OCI-LY3 (cell line): Measurements from ENCODE around the gene FSTL4.

ENCODE experiments used
- H2AFZ ChIP-seq: fragments of 200-600, 300-600 bp; shearing (Covaris generic); 2 replicates; pipeline ENCODE4 v1.6.0; 2014; ENCODE audit warnings: antibody characterized with exemption, low read depth, low read length
- H3K27ac ChIP-seq: fragments of 200-600, 300-600 bp; sonication (generic); 2 replicates; pipeline ENCODE4 v1.5.1; 2014; ENCODE audit warnings: mild to moderate bottlenecking, low read length, moderate library complexity, mixed read lengths
- H3K27me3 ChIP-seq: fragments of 200-600, 300-600 bp; sonication (generic); 2 replicates; pipeline ENCODE4 v1.6.1; 2014; ENCODE audit warnings: low read depth, low read length, mixed read lengths
- H3K36me3 ChIP-seq: fragments of 200-600, 300-600 bp; sonication (generic); replicated peaks from 2 replicates; pipeline ENCODE3; 2014; ENCODE audit warnings: low read depth, low read length, mixed read lengths
- H3K4me1 ChIP-seq: fragments of 300-600, 200-600 bp; sonication (generic); 2 replicates; pipeline ENCODE4 v1.6.1; 2014; ENCODE audit warnings: low read length, mixed read lengths
- H3K4me2 ChIP-seq: fragments of 200-600, 300-600 bp; sonication (generic); 2 replicates; pipeline ENCODE4 v1.6.1; 2014; ENCODE audit warnings: low read length, mixed read lengths
- H3K4me3 ChIP-seq: fragments of 300-600, 200-600 bp; sonication (generic); 2 replicates; pipeline ENCODE4 v1.5.1; 2014; ENCODE audit warnings: antibody characterized with exemption, mild to moderate bottlenecking, low read length, moderate library complexity
- H3K79me2 ChIP-seq: fragments of 300-600, 200-600 bp; shearing (Covaris generic); 2 replicates; pipeline ENCODE4 v1.6.1; 2014; ENCODE audit warnings: mild to moderate bottlenecking, low read length, mixed read lengths
- H3K9ac ChIP-seq: fragments of 300-600, 200-600 bp; shearing (Covaris generic); 2 replicates; pipeline ENCODE4 v1.6.0; 2014; ENCODE audit warnings: mild to moderate bottlenecking, low read length, moderate library complexity
- H3K9me3 ChIP-seq: fragments of 200-600, 300-600 bp; shearing (Covaris generic); 2 replicates; pipeline ENCODE4 v1.6.1; 2014; ENCODE audit warnings: low read length, mixed read lengths; ENCODE audit not compliant: insufficient read depth
- H4K20me1 ChIP-seq: fragments of 200-600, 300-600 bp; sonication (generic); 2 replicates; pipeline ENCODE4 v1.6.1; 2016; ENCODE audit warnings: low read length, mixed read lengths; ENCODE audit not compliant: insufficient read depth
- EZH2phosphoT487 ChIP-seq: fragments of 200-600 bp; shearing (Covaris generic); IDR thresholded peaks from 2 replicates; pipeline ENCODE4 v1.6.1; 2018; ENCODE audit warnings: antibody characterized with exemption, mixed run types, low read depth
- TF ChIP-seq, protein P1 (sequence below): fragments of 200-600, 300-600 bp; sonication (generic); IDR thresholded peaks from 2 replicates; pipeline ENCODE4 v1.5.1; 2014; ENCODE audit warnings: antibody characterized with exemption, low read length, low read depth

Gene FSTL4

DNA sequence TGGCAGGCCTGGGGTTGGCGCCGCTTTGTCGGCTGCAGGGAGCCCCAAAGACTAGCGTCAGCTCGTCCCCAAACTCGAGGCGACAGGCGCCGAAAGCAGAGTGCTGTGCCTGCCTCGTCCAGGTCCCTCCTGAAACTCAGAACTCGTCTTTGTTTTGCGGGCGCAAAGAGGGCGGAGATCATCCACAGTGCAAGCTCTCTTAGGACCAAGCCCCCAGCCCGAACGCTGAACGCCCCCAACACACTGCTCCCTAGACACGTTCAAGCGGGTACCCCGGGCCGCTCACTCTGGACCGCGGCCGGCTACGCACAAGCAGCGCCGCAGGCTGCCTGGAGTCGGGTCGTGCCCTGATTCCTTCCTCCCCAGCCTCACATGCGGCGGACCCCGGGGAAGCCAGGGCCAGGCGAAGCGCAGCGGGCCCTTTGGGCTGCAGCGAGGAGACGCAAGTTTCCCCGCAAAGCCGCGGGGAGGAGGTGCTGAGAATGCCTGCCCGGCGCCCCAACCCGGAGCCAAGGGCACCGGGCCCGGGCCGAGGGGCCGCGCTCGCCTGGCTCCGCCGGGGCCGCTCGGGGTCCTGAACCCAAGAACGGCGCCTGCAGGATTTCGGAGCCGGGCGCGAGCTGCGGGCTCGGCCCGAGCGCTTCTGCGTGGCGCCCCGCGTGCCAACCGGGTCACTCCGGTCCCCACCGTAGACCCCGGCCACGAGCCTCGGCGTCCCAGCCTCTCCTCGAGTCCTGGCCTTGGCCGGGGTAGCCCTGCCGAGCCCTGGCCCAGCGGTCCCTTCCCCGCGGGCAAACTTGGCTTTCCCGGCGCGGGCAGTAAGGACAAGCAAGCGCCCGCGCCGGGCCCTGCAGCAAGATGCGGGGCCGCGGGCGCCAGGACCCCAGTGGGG, 738 bp downstream of the FSTL4 start:
- Histone ChIP-seq H3K9me3 (no peaks in the 10 kb centered on the region), H2AFZ (no peak overlapping the region), H3K27me3 (no peaks in the 10 kb centered on the region), H3K4me3 (no peak overlapping the region), H3K27ac (no peak overlapping the region), H3K36me3 (no peaks in the 10 kb centered on the region), H3K79me2 (no peaks in the 10 kb centered on the region), H4K20me1 (no peaks in the 10 kb centered on the region), H3K4me1 (no peaks in the 10 kb centered on the region), H3K9ac (no peak overlapping the region), H3K4me2 (no peak overlapping the region)
- TF ChIP-seq, protein P1, sequence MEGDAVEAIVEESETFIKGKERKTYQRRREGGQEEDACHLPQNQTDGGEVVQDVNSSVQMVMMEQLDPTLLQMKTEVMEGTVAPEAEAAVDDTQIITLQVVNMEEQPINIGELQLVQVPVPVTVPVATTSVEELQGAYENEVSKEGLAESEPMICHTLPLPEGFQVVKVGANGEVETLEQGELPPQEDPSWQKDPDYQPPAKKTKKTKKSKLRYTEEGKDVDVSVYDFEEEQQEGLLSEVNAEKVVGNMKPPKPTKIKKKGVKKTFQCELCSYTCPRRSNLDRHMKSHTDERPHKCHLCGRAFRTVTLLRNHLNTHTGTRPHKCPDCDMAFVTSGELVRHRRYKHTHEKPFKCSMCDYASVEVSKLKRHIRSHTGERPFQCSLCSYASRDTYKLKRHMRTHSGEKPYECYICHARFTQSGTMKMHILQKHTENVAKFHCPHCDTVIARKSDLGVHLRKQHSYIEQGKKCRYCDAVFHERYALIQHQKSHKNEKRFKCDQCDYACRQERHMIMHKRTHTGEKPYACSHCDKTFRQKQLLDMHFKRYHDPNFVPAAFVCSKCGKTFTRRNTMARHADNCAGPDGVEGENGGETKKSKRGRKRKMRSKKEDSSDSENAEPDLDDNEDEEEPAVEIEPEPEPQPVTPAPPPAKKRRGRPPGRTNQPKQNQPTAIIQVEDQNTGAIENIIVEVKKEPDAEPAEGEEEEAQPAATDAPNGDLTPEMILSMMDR = no peak
- TF ChIP-seq EZH2phosphoT487 = no peak

GRCh38 chr5:133610489-133611356, 1.6 kb downstream of the FSTL4 start:
- no peaks in the 10 kb centered on the region for H3K79me2 ChIP-seq
- no peak overlapping the region for H3K4me3 ChIP-seq
- no peak overlapping the region for H3K9ac ChIP-seq
- H3K4me1 ChIP-seq = no peaks in the 10 kb centered on the region
- no peaks in the 10 kb centered on the region for H4K20me1 ChIP-seq
- no peak overlapping the region for H3K27ac ChIP-seq
- H3K27me3 ChIP-seq = no peaks in the 10 kb centered on the region
- TF ChIP-seq EZH2phosphoT487 = no peak
- TF ChIP-seq, protein P1 = no peak
- H3K9me3 ChIP-seq = no peaks in the 10 kb centered on the region
- no peak overlapping the region for H2AFZ ChIP-seq
- no peak overlapping the region for H3K4me2 ChIP-seq
- no peaks in the 10 kb centered on the region for H3K36me3 ChIP-seq

DNA sequence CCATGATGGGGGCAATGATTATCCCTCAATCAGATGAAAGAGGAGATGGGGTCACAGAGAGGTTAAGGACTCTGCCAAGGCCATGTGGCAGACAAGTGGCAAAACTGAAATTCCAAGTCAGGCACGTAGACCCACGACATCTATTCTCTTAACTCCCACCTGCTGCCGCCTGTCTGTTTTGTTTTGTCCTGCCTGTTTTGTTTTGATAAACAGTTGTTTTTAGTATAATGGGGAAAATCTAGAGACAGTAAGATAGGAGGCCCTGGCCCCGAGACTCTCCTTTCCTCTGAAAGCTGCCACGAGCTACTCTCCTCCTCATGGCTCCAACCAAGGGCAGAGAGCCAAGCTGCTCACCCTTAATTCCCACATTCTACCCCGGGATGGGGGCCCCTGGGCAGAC, 4.9 kb downstream of the FSTL4 start:
- no peaks in the 10 kb centered on the region for H3K27me3 ChIP-seq
- H3K4me2 ChIP-seq = no peak overlapping the region
- H3K27ac ChIP-seq = no peak overlapping the region
- no peaks in the 10 kb centered on the region for H3K9me3 ChIP-seq
- no peak overlapping the region for H2AFZ ChIP-seq
- TF ChIP-seq EZH2phosphoT487 = no peak
- no peaks in the 10 kb centered on the region for H4K20me1 ChIP-seq
- H3K79me2 ChIP-seq = no peaks in the 10 kb centered on the region
- H3K4me1 ChIP-seq = no peaks in the 10 kb centered on the region
- H3K36me3 ChIP-seq = no peaks in the 10 kb centered on the region
- no peak overlapping the region for H3K9ac ChIP-seq
- H3K4me3 ChIP-seq = no peak overlapping the region

DNA sequence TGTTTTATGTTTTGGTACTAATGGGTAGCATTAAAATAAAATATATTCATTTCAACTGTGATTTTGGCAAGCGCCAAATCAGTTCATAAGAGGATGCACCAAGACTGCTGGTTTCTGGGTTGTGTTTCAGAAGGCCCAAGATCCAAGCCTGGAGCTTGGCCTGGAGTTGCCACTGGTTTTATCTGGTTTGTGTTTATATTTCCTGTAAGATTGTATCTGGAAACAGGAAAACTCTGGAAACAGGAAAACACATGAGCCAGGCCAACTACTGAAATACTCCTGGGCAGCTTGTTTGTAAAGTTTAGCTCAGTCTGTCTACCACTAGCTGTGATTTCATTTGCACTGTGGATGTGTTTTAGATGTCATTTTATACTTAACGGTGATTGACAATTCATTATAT, 5.5 kb downstream of the FSTL4 start:
- H2AFZ ChIP-seq = no peak overlapping the region
- no peaks in the 10 kb centered on the region for H3K9me3 ChIP-seq
- H3K9ac ChIP-seq = no peak overlapping the region
- no peaks in the 10 kb centered on the region for H4K20me1 ChIP-seq
- no peaks in the 10 kb centered on the region for H3K79me2 ChIP-seq
- no peak overlapping the region for H3K4me3 ChIP-seq
- H3K36me3 ChIP-seq = no peaks in the 10 kb centered on the region
- TF ChIP-seq EZH2phosphoT487 = no peak
- TF ChIP-seq, protein P1 = no peak
- no peaks in the 10 kb centered on the region for H3K4me1 ChIP-seq
- H3K27me3 ChIP-seq = no peaks in the 10 kb centered on the region
- H3K27ac ChIP-seq = no peak overlapping the region
- H3K4me2 ChIP-seq = no peak overlapping the region
